ENCODE data around the gene SLC25A4.
"Not testable (repeated sequence)": the region's sequence is repeated elsewhere in the genome, so short reads cannot be mapped to it uniquely, and the experiment has no call there.

Gene SLC25A4

GRCh38 chr4:185142912-185143600, at the start of gene SLC25A4:
TSS of gene SLC25A4 (plus strand) at chr4:185143266. CDS start at chr4:185143373, 107 bp downstream.
- DNase-seq (ENCODE audit: low read depth in 2 of 2) = peak; percentile 76 to 77

DNA sequence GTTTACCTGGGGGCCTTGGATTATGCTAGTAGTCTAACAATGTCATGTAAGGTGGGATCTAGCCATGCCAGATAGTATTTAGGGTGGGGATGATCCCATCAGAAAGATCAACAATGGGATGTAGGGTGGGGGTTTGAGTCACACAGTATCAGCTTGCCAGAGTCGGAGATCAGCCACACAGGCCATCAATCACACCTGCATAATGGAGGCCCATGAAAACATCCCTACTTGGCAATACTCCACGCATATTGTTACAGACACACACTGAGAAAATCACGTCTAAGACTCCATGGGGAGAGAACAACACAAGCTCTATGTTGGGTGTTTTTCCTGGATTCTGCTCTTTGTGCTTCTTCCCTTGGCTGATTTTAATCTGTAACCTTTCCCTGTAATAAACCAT, 49.5 kb upstream of the SLC25A4 start:
- no peak for DNase-seq (ENCODE audit: low read depth in 2 of 2)

GRCh38 chr4:185096032-185096653, 46.9 kb upstream of the SLC25A4 start:
- DNase-seq (ENCODE audit: low read depth in 2 of 2) = no peak

- DNase-seq (ENCODE audit: low read depth in 2 of 2) = no peak
Measured at GRCh38 chr4:185098474-185098873, 44.6 kb upstream of the SLC25A4 start.

- DNase-seq (ENCODE audit: low read depth in 2 of 2) = no peak
Measured at GRCh38 chr4:185099024-185099682, 43.9 kb upstream of the SLC25A4 start.

- no peak for DNase-seq (ENCODE audit: low read depth in 2 of 2)
Measured at GRCh38 chr4:185099940-185100339, 43.1 kb upstream of the SLC25A4 start.

DNA sequence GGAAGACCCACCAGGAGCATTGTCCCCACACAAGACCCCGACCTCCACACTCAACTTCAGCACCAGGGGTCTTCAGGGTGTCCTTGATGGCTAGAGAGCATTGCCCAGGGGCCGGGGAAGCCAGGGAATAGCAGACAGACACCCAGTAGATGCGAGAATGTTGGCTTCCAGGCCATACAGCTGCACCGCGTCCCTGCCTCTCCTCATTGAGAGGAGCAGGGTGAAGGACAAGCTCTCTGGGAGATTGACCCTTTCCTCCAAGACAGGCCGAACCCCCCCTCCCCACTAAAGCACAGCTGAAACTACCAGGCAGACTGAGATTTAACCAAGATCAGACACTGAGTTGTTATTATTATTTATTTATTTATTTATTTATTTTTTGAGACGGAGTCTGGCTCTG, 42.6 kb upstream of the SLC25A4 start:
- no peak for DNase-seq (ENCODE audit: low read depth in 2 of 2)

- DNase-seq (ENCODE audit: low read depth in 2 of 2) = no peak
Measured at GRCh38 chr4:185101354-185101890, 41.6 kb upstream of the SLC25A4 start.

DNA sequence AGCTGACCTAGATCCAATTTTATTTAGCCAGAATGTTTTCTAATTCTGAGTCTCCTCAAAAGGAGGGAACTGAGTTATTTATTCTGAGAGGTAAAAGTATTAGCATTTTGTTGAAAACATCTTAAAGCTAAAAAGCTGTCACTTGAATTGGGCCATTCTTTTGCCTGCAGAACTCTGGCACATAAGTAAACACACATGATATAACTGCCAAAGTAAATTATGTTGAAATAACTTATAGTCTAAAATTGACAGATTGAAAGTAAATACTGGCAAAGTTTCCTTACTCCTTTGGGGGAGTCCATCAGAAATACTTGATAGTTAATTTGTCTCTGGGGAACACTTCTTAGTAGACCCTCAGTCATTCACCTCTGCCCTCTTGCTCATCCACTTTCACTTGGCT, 38.3 kb upstream of the SLC25A4 start:
- no peak for DNase-seq (ENCODE audit: low read depth in 2 of 2)

- DNase-seq (ENCODE audit: low read depth in 2 of 2) = no peak
Measured at GRCh38 chr4:185106353-185106752, 36.7 kb upstream of the SLC25A4 start.

DNA sequence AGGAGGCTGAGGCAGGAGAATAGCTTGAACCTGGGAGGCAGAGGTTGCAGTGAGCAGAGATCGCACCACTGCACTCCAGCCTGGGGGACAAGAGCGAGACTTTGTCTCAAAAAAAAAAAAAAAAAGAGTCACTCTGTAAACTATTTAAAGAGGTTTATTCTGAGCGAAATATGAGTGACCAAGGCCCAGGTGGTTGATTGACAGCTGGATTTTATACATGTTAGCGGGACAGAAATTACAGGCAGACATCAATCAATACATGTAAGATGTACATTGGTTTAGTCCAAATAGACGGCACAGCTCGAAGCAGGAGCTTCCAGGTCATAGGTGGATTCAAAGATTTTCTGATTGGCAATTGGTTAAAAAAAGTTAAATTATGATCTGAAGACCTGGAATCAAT, 35.5 kb upstream of the SLC25A4 start:
- not testable (repeated sequence) for DNase-seq (ENCODE audit: low read depth in 2 of 2)

- no peak for DNase-seq (ENCODE audit: low read depth in 2 of 2)
Measured at GRCh38 chr4:185108185-185108584, 34.9 kb upstream of the SLC25A4 start.

- no peak for DNase-seq (ENCODE audit: low read depth in 2 of 2)
Measured at GRCh38 chr4:185108669-185109068, 34.4 kb upstream of the SLC25A4 start.

DNA sequence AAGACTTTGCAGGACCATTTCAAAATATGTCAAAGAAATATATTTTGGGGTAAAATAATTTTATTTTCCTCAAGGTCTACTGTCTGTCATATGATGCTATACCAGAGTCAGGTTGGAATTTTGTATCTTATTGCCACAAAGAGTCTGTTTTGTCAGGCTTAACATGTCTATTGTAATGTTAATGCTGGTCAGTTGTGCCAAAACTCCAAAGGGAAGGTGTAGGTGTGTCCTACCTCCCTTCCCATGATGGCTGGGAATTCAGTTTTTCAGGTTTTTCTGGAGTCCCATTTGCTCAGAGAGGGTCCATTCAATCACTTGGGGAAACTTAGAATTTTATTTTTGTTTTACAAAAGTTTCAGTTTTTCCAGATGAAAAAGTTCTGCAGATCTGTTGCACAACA, 33.3 kb upstream of the SLC25A4 start:
- no peak for DNase-seq (ENCODE audit: low read depth in 2 of 2)

DNA sequence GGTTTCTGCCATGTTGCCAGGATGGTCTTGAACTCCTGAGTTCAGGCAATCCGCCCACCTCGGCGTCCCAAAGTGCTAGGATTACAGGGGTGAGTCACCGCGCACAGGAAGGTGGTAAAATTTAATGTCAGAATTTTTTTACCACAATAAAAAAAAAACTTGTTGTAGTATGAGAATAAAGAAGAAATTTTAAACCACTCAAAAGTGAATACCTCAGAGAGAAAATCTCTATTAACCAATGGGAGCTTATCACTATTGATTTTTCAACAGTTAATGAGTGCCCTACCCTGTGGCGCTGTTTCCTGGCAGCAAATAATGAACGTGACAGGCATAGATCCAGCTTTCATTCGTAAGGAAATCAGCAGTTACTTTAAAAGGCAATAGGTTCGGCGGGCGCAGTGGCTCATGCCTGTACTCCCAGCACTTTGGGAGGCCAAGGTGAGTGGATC, 32.7 kb upstream of the SLC25A4 start:
- no peak for DNase-seq (ENCODE audit: low read depth in 2 of 2)

DNA sequence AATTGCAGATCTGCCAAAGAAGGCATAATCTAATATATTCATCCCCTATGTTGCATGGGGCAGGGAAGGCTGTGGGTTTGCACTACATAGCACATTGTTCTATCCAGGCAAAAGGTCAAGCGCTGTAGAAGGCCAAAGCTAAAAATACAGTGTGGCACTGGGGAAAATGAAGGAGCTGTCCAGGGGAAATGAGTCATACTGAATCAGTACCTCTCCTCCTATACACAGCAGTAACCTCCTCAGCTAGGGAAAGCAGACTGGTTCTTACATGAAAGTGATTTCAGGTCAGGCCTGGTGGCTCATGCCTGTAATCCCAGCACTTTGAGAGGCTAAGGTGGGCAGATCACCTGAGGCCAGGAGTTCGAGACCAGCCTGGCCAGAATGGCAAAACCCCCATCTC, 31.0 kb upstream of the SLC25A4 start:
- no peak for DNase-seq (ENCODE audit: low read depth in 2 of 2)

GRCh38 chr4:185113340-185113739, 29.7 kb upstream of the SLC25A4 start:
- DNase-seq (ENCODE audit: low read depth in 2 of 2) = no peak

DNA sequence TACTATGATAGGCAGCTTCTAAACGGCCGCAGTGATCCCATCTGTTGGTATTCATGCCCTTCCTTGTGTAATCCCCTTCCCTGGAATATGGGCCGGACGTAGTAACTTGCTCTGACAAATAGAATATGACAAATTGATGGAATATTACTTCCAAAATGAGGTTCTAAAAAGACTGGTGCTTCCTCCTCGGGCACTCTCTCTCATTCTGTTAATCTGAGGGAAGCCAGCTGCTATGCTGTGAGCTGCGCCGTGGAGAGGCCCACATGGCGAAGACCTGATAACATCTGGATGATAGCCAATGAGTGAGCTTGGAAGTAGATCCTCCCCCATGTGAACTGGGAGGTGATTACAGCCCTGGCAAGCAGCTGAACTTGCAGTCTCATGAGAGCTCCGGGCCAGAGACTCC, 27.2 kb upstream of the SLC25A4 start:
- no peak for DNase-seq (ENCODE audit: low read depth in 2 of 2)

GRCh38 chr4:185117300-185117934, 25.6 kb upstream of the SLC25A4 start:
- no peak for DNase-seq (ENCODE audit: low read depth in 2 of 2)

- DNase-seq (ENCODE audit: low read depth in 2 of 2) = no peak
Measured at GRCh38 chr4:185118876-185119275, 24.2 kb upstream of the SLC25A4 start.

DNA sequence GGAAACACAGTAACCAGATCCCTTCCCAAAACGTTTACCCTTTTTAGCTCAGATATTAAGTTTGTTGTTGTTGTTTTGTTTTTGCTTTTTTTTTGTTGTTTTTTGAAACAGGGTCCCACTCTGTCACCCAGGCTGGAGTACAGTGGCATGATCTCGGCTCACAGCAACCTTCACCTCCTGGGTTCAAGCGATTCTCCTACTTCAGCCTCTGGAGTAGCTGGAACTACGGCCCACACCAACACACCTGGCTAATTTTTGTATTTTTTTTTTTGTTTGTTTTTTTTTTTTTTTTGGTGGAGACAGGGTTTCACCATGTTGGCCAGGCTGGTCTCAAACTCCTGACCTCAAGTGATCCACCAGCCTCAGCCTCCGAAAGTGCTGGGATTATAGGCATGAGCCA, 23.6 kb upstream of the SLC25A4 start:
- not testable (repeated sequence) for DNase-seq (ENCODE audit: low read depth in 2 of 2)

DNA sequence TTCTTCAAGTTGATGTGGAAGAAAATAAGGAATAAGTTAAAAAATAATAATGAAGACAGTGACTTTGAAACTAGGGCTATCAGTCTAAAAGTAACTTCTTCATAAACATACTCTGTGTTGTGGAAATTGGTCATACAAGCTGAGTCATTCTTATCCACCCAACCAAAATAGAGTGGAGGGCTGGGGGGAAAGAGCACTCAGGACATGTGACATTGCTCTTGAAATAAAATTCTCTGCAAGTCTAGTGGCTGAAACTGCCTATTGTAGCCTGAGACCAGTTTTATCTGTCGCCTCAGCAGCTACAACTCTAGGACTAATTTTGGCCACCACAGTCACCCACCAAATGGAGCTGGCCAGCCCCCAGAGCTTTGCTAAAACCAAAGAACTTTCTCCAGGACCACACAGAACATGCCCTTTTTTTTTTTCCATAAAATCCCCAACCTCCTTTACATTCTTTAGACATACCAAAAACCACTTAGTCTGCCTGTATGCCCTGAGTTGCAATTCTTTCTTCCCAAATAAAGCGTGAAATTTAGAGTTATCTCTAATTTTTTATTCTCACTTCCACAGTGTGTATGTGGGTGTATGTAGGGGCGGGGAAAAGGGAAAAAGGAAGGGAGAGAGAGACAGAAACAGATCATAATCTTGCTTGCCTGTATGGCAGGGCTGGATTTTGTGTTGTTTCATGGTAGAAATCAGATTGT, 23.0 kb upstream of the SLC25A4 start:
- no peak for DNase-seq (ENCODE audit: low read depth in 2 of 2)
